Epithelial cell of proximal tubule (primary cell): ENCODE data around the gene NRP1. TPM values are rescaled to one million over a fixed set of nuclear protein-coding genes. Genes with fewer than 3 reads are reported as not detected.

Experiments
- DNase-seq: peaks from one replicate; pipeline ENCODE4 v3.0.0-alpha.2; 2011; ENCODE audit warnings: low read depth
- H3K4me3 ChIP-seq: 2 replicates; pipeline ENCODE4 v1.5.1; 2011; ENCODE audit warnings: low read depth, mild to moderate bottlenecking, low read length
- total RNA-seq: library from RNA; depleted of rRNA; stranded (reverse); fragments of >200 nt; gene quantifications from 2 replicates; pipeline ENCODE4 v1.2.3, GENCODE V29; 2015
- TF ChIP-seq, protein P1 (sequence below): conservative IDR thresholded peaks from 2 replicates; pipeline ENCODE4 v1.5.1; 2012; ENCODE audit warnings: low read depth, mild to moderate bottlenecking, low read length

The NRP1 gene
- total RNA-seq, 1 donor from 2014 or later: 62.7 TPM

DNA sequence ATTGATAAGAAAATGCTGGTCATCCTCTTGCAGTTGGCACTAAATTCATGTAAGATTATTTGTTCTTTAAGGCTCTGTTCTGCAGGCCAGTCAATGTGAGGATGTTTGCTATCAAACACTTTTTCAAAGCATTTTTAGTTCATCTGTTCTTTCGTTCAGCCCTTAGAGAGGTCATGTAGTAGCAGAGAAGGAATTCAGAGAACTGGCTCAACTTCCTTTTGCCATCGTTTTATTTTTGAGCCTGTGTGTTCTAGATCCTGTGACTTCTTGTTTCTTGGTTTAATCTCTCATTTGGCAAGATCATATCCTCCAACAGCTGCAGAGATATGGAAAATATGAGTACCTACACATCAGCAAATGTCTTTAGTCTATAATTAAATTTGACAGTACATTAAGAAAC, 184.3 kb downstream of the NRP1 start:
- TF ChIP-seq, protein P1, sequence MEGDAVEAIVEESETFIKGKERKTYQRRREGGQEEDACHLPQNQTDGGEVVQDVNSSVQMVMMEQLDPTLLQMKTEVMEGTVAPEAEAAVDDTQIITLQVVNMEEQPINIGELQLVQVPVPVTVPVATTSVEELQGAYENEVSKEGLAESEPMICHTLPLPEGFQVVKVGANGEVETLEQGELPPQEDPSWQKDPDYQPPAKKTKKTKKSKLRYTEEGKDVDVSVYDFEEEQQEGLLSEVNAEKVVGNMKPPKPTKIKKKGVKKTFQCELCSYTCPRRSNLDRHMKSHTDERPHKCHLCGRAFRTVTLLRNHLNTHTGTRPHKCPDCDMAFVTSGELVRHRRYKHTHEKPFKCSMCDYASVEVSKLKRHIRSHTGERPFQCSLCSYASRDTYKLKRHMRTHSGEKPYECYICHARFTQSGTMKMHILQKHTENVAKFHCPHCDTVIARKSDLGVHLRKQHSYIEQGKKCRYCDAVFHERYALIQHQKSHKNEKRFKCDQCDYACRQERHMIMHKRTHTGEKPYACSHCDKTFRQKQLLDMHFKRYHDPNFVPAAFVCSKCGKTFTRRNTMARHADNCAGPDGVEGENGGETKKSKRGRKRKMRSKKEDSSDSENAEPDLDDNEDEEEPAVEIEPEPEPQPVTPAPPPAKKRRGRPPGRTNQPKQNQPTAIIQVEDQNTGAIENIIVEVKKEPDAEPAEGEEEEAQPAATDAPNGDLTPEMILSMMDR: no peak
- H3K4me3 ChIP-seq: no peak overlapping the region
- DNase-seq: no peak

- TF ChIP-seq, protein P1: no peak
- H3K4me3 ChIP-seq: no peak overlapping the region
- DNase-seq: no peak
These were observed 187.5 kb downstream of the NRP1 start for GRCh38 chr10:33147013-33147310.

- H3K4me3 ChIP-seq: no peak overlapping the region
- DNase-seq: no peak
- TF ChIP-seq, protein P1: no peak
These were observed 188.1 kb downstream of the NRP1 start for GRCh38 chr10:33146189-33147012.

DNA sequence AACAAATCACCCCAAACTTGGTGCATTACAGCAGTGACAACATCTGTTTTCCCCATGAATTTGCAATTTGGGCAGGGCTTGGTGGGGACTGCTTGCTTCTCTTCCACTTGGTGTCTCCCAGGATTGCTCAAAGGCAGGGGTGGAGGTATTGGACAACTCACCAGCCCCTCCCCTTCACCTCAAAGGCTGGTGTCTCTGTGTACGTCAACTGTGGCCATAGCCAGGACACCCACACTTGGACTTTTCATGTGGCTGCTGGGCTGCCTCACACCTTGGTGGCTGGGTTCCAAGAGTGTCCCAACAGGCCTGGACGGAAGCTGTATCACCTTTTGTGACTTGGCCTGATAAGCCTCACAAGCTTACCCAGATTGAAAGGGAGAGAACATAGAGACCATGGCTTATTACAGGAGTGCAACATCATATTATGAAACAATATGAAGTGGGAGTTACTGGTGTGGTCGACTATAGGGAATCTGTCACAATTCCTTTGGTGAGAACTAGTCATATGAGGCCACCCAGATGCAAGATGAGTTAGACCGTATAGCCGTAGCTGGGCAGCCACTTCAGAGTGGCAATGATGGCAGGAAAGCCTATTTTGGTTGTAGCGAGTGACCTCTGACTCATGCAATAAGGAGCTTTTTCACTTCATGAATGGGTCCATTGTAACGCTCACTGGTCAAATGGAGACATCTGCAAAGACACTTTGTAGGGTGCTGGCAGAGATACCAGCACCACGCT, 188.8 kb downstream of the NRP1 start:
- no peak for DNase-seq
- TF ChIP-seq, protein P1: no peak
- H3K4me3 ChIP-seq: no peak overlapping the region

DNA sequence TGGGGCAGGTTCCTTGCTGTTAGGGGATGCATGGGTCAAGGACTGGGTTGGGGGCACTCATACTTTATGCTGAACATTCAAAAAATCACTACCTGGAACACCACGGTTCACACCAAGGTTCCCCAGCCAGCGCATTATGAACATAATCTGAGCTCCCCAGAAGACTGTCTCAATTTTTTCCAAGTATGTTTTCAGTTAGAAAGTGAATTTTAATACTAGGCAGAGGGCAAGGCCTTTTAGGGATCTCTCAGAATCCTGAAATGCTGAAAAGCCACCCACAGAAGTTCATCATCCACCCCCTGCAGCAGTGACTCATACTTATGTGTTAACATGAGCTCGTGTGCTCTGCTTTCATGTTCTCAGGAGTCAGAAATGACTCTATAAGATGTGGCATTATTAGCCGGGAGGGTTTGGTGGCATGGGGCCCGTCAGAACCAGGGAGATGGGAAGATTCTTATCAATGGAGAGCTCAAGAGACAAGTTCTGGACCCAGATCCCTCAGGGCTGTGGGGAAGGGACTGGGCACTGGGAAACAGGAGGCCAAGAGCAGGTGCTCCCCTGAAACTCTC, 191.2 kb downstream of the NRP1 start:
- no peak for DNase-seq
- no peak overlapping the region for H3K4me3 ChIP-seq
- TF ChIP-seq, protein P1: no peak

DNA sequence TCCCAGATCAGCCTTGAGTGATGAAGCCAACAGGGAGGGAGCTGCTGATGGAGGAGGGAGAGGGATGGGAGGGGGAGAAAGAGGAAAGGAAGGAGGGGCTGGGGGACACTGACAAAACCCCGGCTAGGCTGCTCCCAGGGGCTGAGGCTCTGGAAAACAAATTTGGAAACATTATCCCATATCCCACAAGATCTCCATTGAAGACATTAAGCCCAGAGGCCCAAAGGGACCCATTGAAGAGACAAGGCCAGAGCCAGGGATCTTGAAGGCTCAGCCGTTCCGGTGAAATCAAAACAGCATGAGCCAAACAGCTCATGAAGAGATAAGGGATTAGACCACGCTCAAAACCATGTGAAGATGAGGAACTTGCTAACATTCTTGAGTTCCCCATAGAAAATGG, 192.2 kb downstream of the NRP1 start:
- DNase-seq: no peak
- TF ChIP-seq, protein P1: no peak
- H3K4me3 ChIP-seq: no peak overlapping the region

GRCh38 chr10:33141251-33141650, 193.2 kb downstream of the NRP1 start:
- no peak overlapping the region for H3K4me3 ChIP-seq
- TF ChIP-seq, protein P1: no peak
- no peak for DNase-seq
